PC-3 (cell line): Measurements from ENCODE around the gene AFF4. TPM values are rescaled to one million over a fixed set of nuclear protein-coding genes. Genes with fewer than 3 reads are reported as not detected.

ENCODE experiments used
- ATAC-seq: fragments of 200-7000 bp; cut with Tn5 transposase; 2 replicates; pipeline ENCODE4 v1.9.1; 2020; ENCODE audit warnings: mild to moderate bottlenecking, moderate library complexity
- BruUV-seq: library from RNA; stranded (reverse); fragments of 400-500 nt; replicated peaks from 2 replicates; lab custom pipeline; 2021; lab: Mats Ljungman, UMichigan
- CTCF ChIA-PET: fragments of 300-600 bp; sonication (Branson Sonifier 250); formaldehyde crosslinking; loops from one replicate; lab custom pipeline; 2022; ENCODE audit warnings: antibody characterized with exemption; lab: Charles Lee
- POLR2A ChIA-PET: fragments of 300-600 bp; sonication (Branson Sonifier 250); formaldehyde crosslinking; loops from one replicate; lab custom pipeline; 2022; ENCODE audit warnings: antibody characterized with exemption; ENCODE audit not compliant: unreplicated experiment; lab: Charles Lee
- DNase-seq: peaks from one replicate; pipeline ENCODE4 v3.0.0-alpha.2; 2015
- H2AFZ ChIP-seq: fragments of 300-600 bp; sonication (generic); 2 replicates; pipeline ENCODE4 v1.6.0; 2016; ENCODE audit warnings: antibody characterized with exemption, low read length
- H3F3A ChIP-seq: fragments of 300-600 bp; sonication (generic); one replicate; pipeline ENCODE4 v1.6.0; 2017; ENCODE audit warnings: antibody characterized with exemption, low read length, control low read depth, mild to moderate bottlenecking; ENCODE audit not compliant: unreplicated experiment
- H3K27ac ChIP-seq: fragments of 300-600 bp; sonication (generic); 2 replicates; pipeline ENCODE4 v1.5.1; 2016; ENCODE audit warnings: mild to moderate bottlenecking, low read length
- H3K27me3 ChIP-seq: fragments of 300-600 bp; sonication (generic); 2 replicates; pipeline ENCODE4 v1.6.1; 2016; ENCODE audit warnings: low read length, mixed read lengths
- H3K36me3 ChIP-seq: fragments of 300-600 bp; sonication (generic); 2 replicates; pipeline ENCODE4 v1.6.1; 2016; ENCODE audit warnings: low read depth, mixed run types, low read length, mixed read lengths
- H3K4me1 ChIP-seq: fragments of 300-600 bp; sonication (generic); 2 replicates; pipeline ENCODE4 v1.5.1; 2016; ENCODE audit warnings: low read length; ENCODE audit not compliant: insufficient read depth
- H3K4me2 ChIP-seq: fragments of 300-600 bp; sonication (generic); 2 replicates; pipeline ENCODE4 v1.6.0; 2016; ENCODE audit warnings: low read length
- H3K4me3 ChIP-seq: fragments of 300-600 bp; sonication (generic); 2 replicates; pipeline ENCODE4 v1.5.1; 2016; ENCODE audit warnings: mild to moderate bottlenecking, low read length, mixed read lengths
- H3K79me2 ChIP-seq: fragments of 300-600 bp; sonication (generic); 2 replicates; pipeline ENCODE4 v1.6.1; 2017; ENCODE audit warnings: low read length, mixed read lengths
- H3K9ac ChIP-seq: fragments of 300-600 bp; sonication (generic); 2 replicates; pipeline ENCODE4 v1.6.0; 2016; ENCODE audit warnings: mild to moderate bottlenecking, low read length
- H3K9me2 ChIP-seq: fragments of 300-600 bp; sonication (generic); replicated peaks from 2 replicates; pipeline ENCODE4 v1.6.1; 2016; ENCODE audit warnings: mixed run types, low read length, mixed read lengths
- H3K9me3 ChIP-seq: fragments of 300-600 bp; sonication (generic); 2 replicates; pipeline ENCODE4 v1.6.1; 2016; ENCODE audit warnings: low read length, mixed read lengths
- H4K20me1 ChIP-seq: fragments of 300-600 bp; sonication (generic); 2 replicates; pipeline ENCODE4 v1.6.1; 2016; ENCODE audit warnings: low read length, mixed read lengths
- CTCF ChIP-seq: fragments of 300-600 bp; sonication (generic); conservative IDR thresholded peaks from 2 replicates; pipeline ENCODE4 v1.5.1; 2017; ENCODE audit warnings: antibody characterized with exemption, low read depth, mild to moderate bottlenecking, low read length
- EZH2 ChIP-seq: fragments of 300-600 bp; sonication (generic); IDR thresholded peaks from one replicate; pipeline ENCODE4 v1.6.1; 2017; ENCODE audit warnings: antibody characterized with exemption, mild to moderate bottlenecking, low read length; ENCODE audit not compliant: unreplicated experiment
- EZH2phosphoT487 ChIP-seq: fragments of 300-600 bp; sonication (generic); IDR thresholded peaks from 2 replicates; pipeline ENCODE4 v1.6.1; 2018; ENCODE audit warnings: mild to moderate bottlenecking, antibody characterized with exemption, low read length, borderline replicate concordance
- intact Hi-C: fragments of 100-400 bp; cut with micrococcal nuclease; formaldehyde crosslinking; loops from 2 replicates; pipeline ENCODE4 v1.9.0; 2023
- total RNA-seq: library from RNA; depleted of rRNA; stranded (reverse); fragments of >200 nt; gene quantifications from 2 replicates; pipeline ENCODE4 v1.2.3, GENCODE V29; 2014

AFF4 gene
- total RNA-seq, 1 experiment from 2014 or later, result 23.5 TPM

DNA sequence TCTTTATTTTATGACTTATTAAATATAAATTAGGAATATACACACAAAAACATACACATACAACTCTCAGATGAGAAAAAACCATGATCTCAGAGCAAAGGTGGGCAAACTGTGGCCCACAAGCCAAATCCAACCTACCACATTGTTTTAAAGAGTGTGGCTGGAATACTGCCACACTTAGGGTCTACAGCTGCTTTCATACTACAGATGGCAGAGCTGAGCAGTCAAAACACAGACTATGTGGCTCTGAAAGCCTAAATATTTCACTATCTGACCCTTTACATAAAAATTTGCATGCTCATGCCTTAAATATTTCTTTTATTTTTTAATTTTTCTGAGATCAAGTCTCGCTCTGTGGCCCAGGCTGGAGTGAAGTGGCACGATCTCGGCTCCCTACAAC, 61.7 kb downstream of the AFF4 start:
- no TSS peak for BruUV-seq
- CTCF ChIA-PET, result no interaction called here
- TF ChIP-seq EZH2phosphoT487 (no peak), CTCF (no peak), EZH2 (no peak)
- POLR2A ChIA-PET, result no interaction called here
- Histone ChIP-seq H3K79me2 (no peaks in the 10 kb centered on the region), H3K27me3 (no peaks in the 10 kb centered on the region), H3K9me3 (no peaks in the 10 kb centered on the region), H3K9me2 (no peaks in the 10 kb centered on the region), H4K20me1 (no peaks in the 10 kb centered on the region), H2AFZ (no peak overlapping the region), H3K4me1 (no peaks in the 10 kb centered on the region), H3K9ac (no peak overlapping the region), H3K27ac (no peak overlapping the region), H3K4me3 (no peak overlapping the region), H3F3A (no peaks in the 10 kb centered on the region), H3K36me3 (peaks cover 13% of the 10 kb centered on the region), H3K4me2 (no peak overlapping the region)
- ATAC-seq, result no peak
- intact Hi-C loops, result no loop called here
- DNase-seq, result no peak

DNA sequence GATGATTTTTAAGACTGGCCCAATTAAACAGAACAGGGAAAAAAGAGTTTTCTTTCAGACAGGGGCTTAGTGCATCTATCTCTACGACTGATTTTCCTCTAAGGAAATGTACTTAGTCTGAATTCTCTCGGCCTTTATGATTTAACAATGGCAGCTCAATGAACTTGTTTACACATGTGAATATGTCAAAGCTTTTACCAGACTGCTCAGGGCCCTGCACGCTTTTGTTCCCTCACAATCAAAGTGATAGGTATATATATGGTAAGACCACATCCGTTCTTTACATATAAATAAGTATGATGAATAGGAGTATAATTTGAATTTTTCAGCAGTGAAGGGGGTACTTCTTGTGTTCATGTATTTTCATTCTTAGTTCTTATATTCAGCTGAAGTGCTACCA, 62.4 kb downstream of the AFF4 start:
- intact Hi-C loops, result no loop called here
- TF ChIP-seq CTCF, result no peak
- no peak for TF ChIP-seq EZH2phosphoT487
- TF ChIP-seq EZH2, result no peak
- H3K4me1 ChIP-seq, result no peaks in the 10 kb centered on the region
- H3K9me3 ChIP-seq, result no peaks in the 10 kb centered on the region
- TSS peak; percentile 2 for BruUV-seq
- ChIA-PET CTCF (no interaction called here), POLR2A (no interaction called here)
- H3K79me2 ChIP-seq, result no peaks in the 10 kb centered on the region
- no peaks in the 10 kb centered on the region for H3K27me3 ChIP-seq
- no peak overlapping the region for H3K4me2 ChIP-seq
- no peak for DNase-seq
- peaks cover 19% of the 10 kb centered on the region for H3K36me3 ChIP-seq
- no peak overlapping the region for H3K4me3 ChIP-seq
- no peaks in the 10 kb centered on the region for H3F3A ChIP-seq
- H3K9ac ChIP-seq, result no peak overlapping the region
- H2AFZ ChIP-seq, result no peak overlapping the region
- no peak overlapping the region for H3K27ac ChIP-seq
- no peaks in the 10 kb centered on the region for H4K20me1 ChIP-seq
- no peak for ATAC-seq
- no peaks in the 10 kb centered on the region for H3K9me2 ChIP-seq

DNA sequence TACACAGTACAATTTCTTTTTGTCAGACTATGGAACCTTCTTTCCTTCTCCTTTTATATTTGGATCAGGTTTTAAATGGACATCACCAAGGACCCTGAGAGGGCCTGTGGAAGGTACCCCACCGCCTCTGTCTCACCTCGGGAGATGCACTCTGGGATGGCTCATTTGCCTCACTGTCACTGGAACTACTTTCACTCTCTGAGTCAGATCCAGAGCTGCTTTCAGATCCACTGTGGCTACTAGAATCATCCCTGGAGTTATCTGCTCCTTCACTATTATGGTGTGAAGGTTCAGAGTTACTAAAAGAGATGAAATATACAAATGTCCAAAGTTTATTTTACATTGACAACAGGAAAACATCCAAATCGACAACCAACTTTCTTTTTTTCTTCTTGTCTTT, 65.3 kb downstream of the AFF4 start:
- Histone ChIP-seq H3K9me2 (no peaks in the 10 kb centered on the region), H3K36me3 (peaks cover 31% of the 10 kb centered on the region), H3K9ac (no peak overlapping the region), H3K79me2 (no peaks in the 10 kb centered on the region), H2AFZ (no peak overlapping the region), H3K4me1 (no peaks in the 10 kb centered on the region), H3K27ac (no peak overlapping the region), H3K4me2 (no peak overlapping the region), H4K20me1 (no peaks in the 10 kb centered on the region), H3K4me3 (no peak overlapping the region), H3K9me3 (no peaks in the 10 kb centered on the region), H3K27me3 (no peaks in the 10 kb centered on the region), H3F3A (no peaks in the 10 kb centered on the region)
- intact Hi-C loops, result no loop called here
- BruUV-seq, result no TSS peak
- ChIA-PET POLR2A (no interaction called here), CTCF (no interaction called here)
- DNase-seq (no peak), ATAC-seq (no peak)
- TF ChIP-seq CTCF (no peak), EZH2phosphoT487 (no peak), EZH2 (no peak)
